ENCODE data around the gene UBE2K.
"Not testable (repeated sequence)": the region's sequence is repeated elsewhere in the genome, so short reads cannot be mapped to it uniquely, and the experiment has no call there.

The UBE2K gene

GRCh38 chr4:39730072-39730471 is 32.1 kb downstream of the UBE2K start:
- no peak for DNase-seq (ENCODE audit: low read depth)

GRCh38 chr4:39731908-39732307 is 34.0 kb downstream of the UBE2K start:
- no peak for DNase-seq (ENCODE audit: low read depth)

- DNase-seq (ENCODE audit: low read depth) = no peak
Observed at GRCh38 chr4:39732728-39733127, 34.8 kb downstream of the UBE2K start.

GRCh38 chr4:39739591-39739990 is 41.7 kb downstream of the UBE2K start:
- not testable (repeated sequence) for DNase-seq (ENCODE audit: low read depth)

GRCh38 chr4:39741401-39741800 is 43.5 kb downstream of the UBE2K start:
- no peak for DNase-seq (ENCODE audit: low read depth)

- DNase-seq (ENCODE audit: low read depth) = no peak
Observed at GRCh38 chr4:39745920-39746319, 48.0 kb downstream of the UBE2K start.

GRCh38 chr4:39750216-39750615 is 52.3 kb downstream of the UBE2K start:
- no peak for DNase-seq (ENCODE audit: low read depth)

- no peak for DNase-seq (ENCODE audit: low read depth)
Observed at GRCh38 chr4:39754309-39754708, 56.4 kb downstream of the UBE2K start.

- no peak for DNase-seq (ENCODE audit: low read depth)
Observed at GRCh38 chr4:39756159-39756558, 58.2 kb downstream of the UBE2K start.

- no peak for DNase-seq (ENCODE audit: low read depth)
Observed at GRCh38 chr4:39758176-39758575, 60.2 kb downstream of the UBE2K start.

- no peak for DNase-seq (ENCODE audit: low read depth)
Observed at GRCh38 chr4:39759569-39759968, 61.6 kb downstream of the UBE2K start.

- no peak for DNase-seq (ENCODE audit: low read depth)
Observed at GRCh38 chr4:39761005-39761667, 63.2 kb downstream of the UBE2K start.

GRCh38 chr4:39763714-39764572 is 66.0 kb downstream of the UBE2K start:
- no peak for DNase-seq (ENCODE audit: low read depth)

- DNase-seq (ENCODE audit: low read depth) = no peak
Observed at GRCh38 chr4:39770005-39770404, 72.1 kb downstream of the UBE2K start.

GRCh38 chr4:39770471-39770870 is 72.5 kb downstream of the UBE2K start:
- no peak for DNase-seq (ENCODE audit: low read depth)

- no peak for DNase-seq (ENCODE audit: low read depth)
Observed at GRCh38 chr4:39770969-39771724, 73.2 kb downstream of the UBE2K start.

GRCh38 chr4:39781988-39782387 is 84.1 kb downstream of the UBE2K start:
- not testable (repeated sequence) for DNase-seq (ENCODE audit: low read depth)

GRCh38 chr4:39785083-39785482 is 87.1 kb downstream of the UBE2K start:
- DNase-seq (ENCODE audit: low read depth) = no peak

GRCh38 chr4:39786838-39787237 is 88.9 kb downstream of the UBE2K start:
- DNase-seq (ENCODE audit: low read depth) = no peak

GRCh38 chr4:39792128-39792527 is 94.2 kb downstream of the UBE2K start:
- DNase-seq (ENCODE audit: low read depth) = no peak

- DNase-seq (ENCODE audit: low read depth) = no peak
Observed at GRCh38 chr4:39792529-39792928, 94.6 kb downstream of the UBE2K start.

- not testable (repeated sequence) for DNase-seq (ENCODE audit: low read depth)
Observed at GRCh38 chr4:39792976-39793375, 95.0 kb downstream of the UBE2K start.

- no peak for DNase-seq (ENCODE audit: low read depth)
Observed at GRCh38 chr4:39802005-39802404, 104.1 kb downstream of the UBE2K start.
